Esophagus muscularis mucosa (tissue), 4 donors: ENCODE data around the gene SLC22A2. TPM values are rescaled to one million over a fixed set of nuclear protein-coding genes. Genes with fewer than 3 reads are reported as not detected.

Experiments used
- DNase-seq: peaks from one replicate; pipeline ENCODE4 v3.0.0-alpha.2; 2017; ENCODE audit errors: extremely low spot score
- H3K27ac ChIP-seq, 4 donors: fragments of 200-600 bp; sonication (generic); replicated peaks in 1 of 4; 1 replicate in 3 of 4; 2 replicates in 1 of 4; pipeline ENCODE4 v1.5.1; 2016 to 2019; ENCODE audit warnings: mild to moderate bottlenecking in 1 of 4
- H3K27me3 ChIP-seq, 4 donors: fragments of 200-600 bp; sonication (generic); one replicate each; pipeline versions ENCODE4 v1.5.1 to v1.6.0; 2016 to 2019
- H3K36me3 ChIP-seq, 4 donors: fragments of 200-600 bp; sonication (generic); one replicate each; pipeline ENCODE4 v1.5.1; 2016 to 2019
- H3K4me1 ChIP-seq, 4 donors: fragments of 200-600 bp; sonication (generic); one replicate each; pipeline ENCODE4 v1.5.1; 2016 to 2019
- H3K4me3 ChIP-seq, 4 donors: fragments of 200-600 bp; sonication (generic); 1 replicate in 2 of 4; 2 replicates in 2 of 4; pipeline ENCODE4 v1.5.1; 2016 to 2019; ENCODE audit warnings: mild to moderate bottlenecking in 4 of 4, moderate library complexity in 1 of 4
- H3K9me3 ChIP-seq, 4 donors: fragments of 200-600 bp; sonication (generic); 1 replicate in 3 of 4; 2 replicates in 1 of 4; pipeline ENCODE4 v1.5.1; 2016 to 2019
- CTCF ChIP-seq, 3 experiments: fragments of 200-600 bp in 2 of 3; fragments of 450-650 bp in 1 of 3; sonication (generic) in 2 of 3; IDR thresholded peaks; one replicate each; pipeline ENCODE4 v1.5.1; 2017 to 2019; ENCODE audit warnings: antibody characterized with exemption in 3 of 3, mild to moderate bottlenecking in 2 of 3, moderate library complexity in 1 of 3
- EP300 ChIP-seq: sonication (generic); formaldehyde crosslinking; IDR thresholded peaks from one replicate; pipeline ENCODE4 v1.6.1; 2017; ENCODE audit warnings: antibody characterized with exemption
- POLR2A ChIP-seq: fragments of 450-650 bp; IDR thresholded peaks from one replicate; pipeline ENCODE4 v1.6.1; 2017; ENCODE audit warnings: antibody characterized with exemption, moderate library complexity, mild to moderate bottlenecking, low read depth
- POLR2AphosphoS5 ChIP-seq, 2 donors: sonication (generic); formaldehyde crosslinking; IDR thresholded peaks; one replicate each; pipeline ENCODE4 v1.6.1; 2017; ENCODE audit warnings: antibody characterized with exemption in 2 of 2
- WGBS: methylation state at CpG from one replicate; pipeline ENCODE4 v1.1.5; 2018; 5-methylcytosine and 5-hydroxymethylcytosine counted together
- intact Hi-C: fragments of 100-400 bp; cut with DNase I; formaldehyde crosslinking; loops from one replicate; pipeline ENCODE4 v1.15.1; 2023
- total RNA-seq, 4 donors: library from RNA; depleted of rRNA; stranded (reverse); fragments of >200 nt; gene quantifications; one replicate each; pipeline versions ENCODE4 v1.1.0 to v1.2.1, GENCODE V29; 2016

SLC22A2 gene
- total RNA-seq, 4 donors from 2014 or later: 0.75 TPM; not detected in 3

- H3K9me3 ChIP-seq: no peaks in the 10 kb centered on the region
- intact Hi-C loops: no loop called here
- H3K27ac ChIP-seq: no peak overlapping the region
- H3K4me3 ChIP-seq: no peak overlapping the region
- no peaks in the 10 kb centered on the region for H3K4me1 ChIP-seq
- no peak for DNase-seq
- 82% methylated on average over 1 of the region's 1 CpG for WGBS
- H3K27me3 ChIP-seq: no peaks in the 10 kb centered on the region
- TF ChIP-seq POLR2AphosphoS5 (IDR thresholded peaks at IDR 0.05): no peak
- no peak for TF ChIP-seq POLR2A
- no peak for TF ChIP-seq CTCF (IDR thresholded peaks at IDR 0.05)
- TF ChIP-seq EP300: no peak
- no peaks in the 10 kb centered on the region for H3K36me3 ChIP-seq
Measured at GRCh38 chr6:160217073-160217472, 41.5 kb downstream of the SLC22A2 start.

GRCh38 chr6:160215232-160215631 lies 43.4 kb downstream of the SLC22A2 start:
- intact Hi-C loops: no loop called here
- 39% methylated on average over 3 of the region's 3 CpGs for WGBS
- TF ChIP-seq POLR2A (no peak), POLR2AphosphoS5 (IDR thresholded peaks at IDR 0.05) (no peak), EP300 (no peak), CTCF (IDR thresholded peaks at IDR 0.05) (no peak)
- Histone ChIP-seq H3K36me3 (no peaks in the 10 kb centered on the region), H3K27ac (no peak overlapping the region), H3K4me1 (no peaks in the 10 kb centered on the region), H3K4me3 (no peak overlapping the region), H3K27me3 (no peaks in the 10 kb centered on the region), H3K9me3 (no peaks in the 10 kb centered on the region)
- DNase-seq: no peak

- Histone ChIP-seq H3K9me3 (peaks cover 0 to 4% (median 2%) of the 10 kb centered on the region in 4 donors), H3K4me1 (peaks cover 0 to 8% (median 6%) of the 10 kb centered on the region in 4 donors), H3K27ac (no peak overlapping the region), H3K4me3 (no peak overlapping the region), H3K27me3 (no peaks in the 10 kb centered on the region), H3K36me3 (no peaks in the 10 kb centered on the region)
- intact Hi-C loops: no loop called here
- TF ChIP-seq POLR2AphosphoS5 (IDR thresholded peaks at IDR 0.05) (no peak), EP300 (no peak), POLR2A (no peak), CTCF (IDR thresholded peaks at IDR 0.05) (no peak)
- no peak for DNase-seq
- 83% methylated on average over 3 of the region's 3 CpGs for WGBS
Measured at GRCh38 chr6:160207618-160208017, 51.0 kb downstream of the SLC22A2 start.

DNA sequence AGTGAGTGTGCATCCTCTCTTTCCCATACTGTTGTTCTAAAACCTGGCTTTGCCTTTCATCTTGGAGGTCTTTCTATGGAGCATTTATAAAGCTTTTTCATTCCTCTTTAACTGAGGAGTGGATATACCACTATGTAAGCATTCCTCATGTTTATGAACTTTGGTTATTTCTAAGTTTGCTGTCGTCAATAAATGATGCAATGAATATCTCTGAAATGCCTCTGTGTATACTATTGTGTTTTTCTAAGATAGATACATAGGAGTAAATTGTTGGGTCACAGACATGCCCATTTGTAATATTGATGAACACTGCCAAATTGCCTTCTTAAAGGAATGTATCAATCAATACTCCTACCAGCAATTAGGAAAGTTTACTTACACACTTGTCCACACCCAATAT lies 53.9 kb downstream of the SLC22A2 start:
- DNase-seq: no peak
- TF ChIP-seq POLR2A (no peak), POLR2AphosphoS5 (IDR thresholded peaks at IDR 0.05) (no peak), EP300 (no peak), CTCF (IDR thresholded peaks at IDR 0.05) (no peak)
- peaks cover 0 to 15% (median 10%) of the 10 kb centered on the region in 4 donors for H3K4me1 ChIP-seq
- peaks cover 0 to 4% (median 2%) of the 10 kb centered on the region in 4 donors for H3K9me3 ChIP-seq
- intact Hi-C loops: no loop called here
- 58% methylated on average over 1 of the region's 1 CpG for WGBS
- H3K27me3 ChIP-seq: no peaks in the 10 kb centered on the region
- no peaks in the 10 kb centered on the region for H3K36me3 ChIP-seq
- no peak overlapping the region for H3K27ac ChIP-seq
- H3K4me3 ChIP-seq: no peak overlapping the region

- intact Hi-C loops: no loop called here
- Histone ChIP-seq H3K36me3 (no peaks in the 10 kb centered on the region), H3K4me3 (no peak overlapping the region), H3K4me1 (peaks cover 0 to 15% (median 10%) of the 10 kb centered on the region in 4 donors), H3K27ac (no peak overlapping the region), H3K27me3 (no peaks in the 10 kb centered on the region), H3K9me3 (peaks cover 0 to 4% (median 2%) of the 10 kb centered on the region in 4 donors)
- 73% methylated on average over 2 of the region's 2 CpGs for WGBS
- TF ChIP-seq EP300 (no peak), POLR2A (no peak), POLR2AphosphoS5 (IDR thresholded peaks at IDR 0.05) (no peak), CTCF (IDR thresholded peaks at IDR 0.05) (no peak)
- DNase-seq: no peak
Measured at GRCh38 chr6:160203953-160204352, 54.7 kb downstream of the SLC22A2 start.
